IMR-90 (cell line): ENCODE data around the gene JADE2. TPM values are rescaled to one million over a fixed set of nuclear protein-coding genes. Genes with fewer than 3 reads are reported as not detected.

ENCODE experiments used
- ATAC-seq: fragments of 200-7000 bp; cut with Tn5 transposase; 2 replicates; pipeline ENCODE4 v1.9.1; 2020; ENCODE audit warnings: low read depth, mild to moderate bottlenecking, moderate library complexity
- BruUV-seq: library from RNA; stranded (reverse); fragments of 400-500 nt; replicated peaks from 2 replicates; lab custom pipeline; 2021; lab: Mats Ljungman, UMichigan
- CTCF ChIA-PET: fragments of 300-600 bp; formaldehyde crosslinking; extraction: SDS; loops from one replicate; lab custom pipeline; 2021; ENCODE audit warnings: antibody characterized with exemption; lab: Yijun Ruan, JAX
- POLR2A ChIA-PET: fragments of 300-600 bp; sonication (Branson Sonifier 250); formaldehyde crosslinking; loops from one replicate; lab custom pipeline; 2022; ENCODE audit warnings: antibody characterized with exemption; ENCODE audit not compliant: unreplicated experiment; lab: Charles Lee
- DNase-seq: peaks from one replicate; pipeline ENCODE4 v3.0.0; 2013
- H2AFZ ChIP-seq: replicated peaks from 2 replicates; pipeline ENCODE3; 2013; ENCODE audit warnings: low read length, mild to moderate bottlenecking; ENCODE audit not compliant: poor library complexity
- H2AK5ac ChIP-seq: 2 replicates; pipeline ENCODE4 v1.6.1; 2013; ENCODE audit warnings: low read depth, low read length, inconsistent platforms
- H2AK9ac ChIP-seq: replicated peaks from 2 replicates; pipeline ENCODE3; 2013; ENCODE audit warnings: mild to moderate bottlenecking, low read depth, low read length, moderate library complexity; ENCODE audit not compliant: poor library complexity
- H2BK120ac ChIP-seq: 2 replicates; pipeline ENCODE4 v1.6.1; 2013; ENCODE audit warnings: low read depth, low read length, inconsistent platforms
- H2BK15ac ChIP-seq: 3 replicates; pipeline ENCODE4 v1.6.1; 2013; ENCODE audit warnings: low read depth, low read length, inconsistent platforms
- H2BK20ac ChIP-seq: 2 replicates; pipeline ENCODE4 v1.6.1; 2013; ENCODE audit warnings: low read depth, mild to moderate bottlenecking, inconsistent platforms, low read length, moderate library complexity
- H2BK5ac ChIP-seq: 2 replicates; pipeline ENCODE4 v1.6.1; 2013; ENCODE audit warnings: mild to moderate bottlenecking, low read depth, low read length, inconsistent platforms; ENCODE audit not compliant: poor library complexity, severe bottlenecking
- H3K14ac ChIP-seq: replicated peaks from 2 replicates; pipeline ENCODE4 v1.6.1; 2013; ENCODE audit warnings: low read depth, low read length, inconsistent platforms
- H3K18ac ChIP-seq: 2 replicates; pipeline ENCODE4 v1.6.1; 2013; ENCODE audit warnings: low read depth, low read length, control low read depth
- H3K23ac ChIP-seq: 2 replicates; pipeline ENCODE4 v1.6.1; 2013; ENCODE audit warnings: low read depth, low read length, inconsistent platforms
- H3K27ac ChIP-seq: 2 replicates; pipeline ENCODE4 v1.5.1; 2013; ENCODE audit warnings: mild to moderate bottlenecking, control low read depth, low read length; ENCODE audit not compliant: insufficient read depth
- H3K27me3 ChIP-seq: 2 replicates; pipeline ENCODE4 v1.6.1; 2013; ENCODE audit warnings: low read length; ENCODE audit not compliant: control insufficient read depth, insufficient read depth
- H3K36me3 ChIP-seq: 2 replicates; pipeline ENCODE4 v1.6.1; 2013; ENCODE audit warnings: low read length, mixed read lengths; ENCODE audit not compliant: control insufficient read depth, insufficient read depth
- H3K4ac ChIP-seq: 2 replicates; pipeline ENCODE4 v1.6.1; 2013; ENCODE audit warnings: low read depth, low read length, inconsistent platforms
- H3K4me1 ChIP-seq: 2 replicates; pipeline ENCODE4 v1.6.1; 2013; ENCODE audit warnings: low read length, mixed read lengths; ENCODE audit not compliant: control insufficient read depth, insufficient read depth
- H3K4me2 ChIP-seq: 2 replicates; pipeline ENCODE4 v1.6.1; 2013; ENCODE audit warnings: low read depth, mild to moderate bottlenecking, control low read depth, low read length, moderate library complexity
- H3K4me3 ChIP-seq: 2 replicates; pipeline ENCODE4 v1.5.1; 2013; ENCODE audit warnings: low read depth, mild to moderate bottlenecking, control low read depth, low read length, moderate library complexity; ENCODE audit not compliant: insufficient read depth
- H3K56ac ChIP-seq: 2 replicates; pipeline ENCODE4 v1.6.1; 2013; ENCODE audit warnings: low read length, inconsistent platforms; ENCODE audit not compliant: insufficient read depth; ENCODE audit errors: extremely low read depth
- H3K79me1 ChIP-seq, 2 experiments: 2 replicates each; pipeline ENCODE4 v1.6.1; 2013; ENCODE audit warnings: low read length in 2 of 2, inconsistent platforms in 1 of 2, low read depth in 1 of 2
- H3K9ac ChIP-seq: 2 replicates; pipeline ENCODE4 v1.6.1; 2013; ENCODE audit warnings: low read depth, low read length, control low read depth
- H3K9me1 ChIP-seq: 2 replicates; pipeline ENCODE4 v1.6.1; 2013; ENCODE audit warnings: low read length, inconsistent platforms; ENCODE audit not compliant: insufficient read depth
- H3K9me3 ChIP-seq: 2 replicates; pipeline ENCODE4 v1.6.1; 2013; ENCODE audit warnings: low read length; ENCODE audit not compliant: control insufficient read depth, insufficient read depth
- H4K20me1 ChIP-seq: 2 replicates; pipeline ENCODE4 v1.6.1; 2013; ENCODE audit warnings: low read length, inconsistent platforms; ENCODE audit not compliant: insufficient read depth
- H4K5ac ChIP-seq: 2 replicates; pipeline ENCODE4 v1.6.1; 2013; ENCODE audit warnings: mild to moderate bottlenecking, low read depth, low read length, control low read depth
- H4K8ac ChIP-seq, 2 experiments: 2 replicates each; pipeline ENCODE4 v1.6.1; 2013; ENCODE audit warnings: low read depth in 2 of 2, low read length in 2 of 2, control low read depth in 1 of 2, inconsistent platforms in 1 of 2
- H4K91ac ChIP-seq: 2 replicates; pipeline ENCODE4 v1.6.1; 2013; ENCODE audit warnings: low read depth, low read length, inconsistent platforms; ENCODE audit not compliant: insufficient read depth
- BHLHE40 ChIP-seq: fragments of 150-350 bp; IDR thresholded peaks from 2 replicates; pipeline ENCODE4 v1.6.1; 2016; ENCODE audit warnings: mild to moderate bottlenecking, low read depth, low read length
- CEBPB ChIP-seq: IDR thresholded peaks from 2 replicates; pipeline ENCODE4 v1.6.1; 2012; ENCODE audit warnings: low read depth, low read length, improper control_type of control experiment
- CHD1 ChIP-seq: IDR thresholded peaks from 2 replicates; pipeline ENCODE4 v1.6.1; 2012; ENCODE audit warnings: low read depth, low read length, improper control_type of control experiment
- CTCF ChIP-seq: conservative IDR thresholded peaks from 2 replicates; pipeline ENCODE4 v1.5.1; 2012; ENCODE audit warnings: mild to moderate bottlenecking, low read depth, low read length, improper control_type of control experiment
- ELK1 ChIP-seq: fragments of 150-350 bp; IDR thresholded peaks from 2 replicates; pipeline ENCODE4 v1.6.1; 2016; ENCODE audit warnings: low read depth, mild to moderate bottlenecking, low read length, moderate library complexity, borderline replicate concordance
- FOS ChIP-seq: fragments of 150-350 bp; IDR thresholded peaks from 2 replicates; pipeline ENCODE4 v1.6.1; 2016; ENCODE audit warnings: low read depth, low read length
- MAFK ChIP-seq: IDR thresholded peaks from 2 replicates; pipeline ENCODE4 v1.6.1; 2012; ENCODE audit warnings: low read depth, low read length, improper control_type of control experiment
- MAZ ChIP-seq: IDR thresholded peaks from 2 replicates; pipeline ENCODE4 v1.6.1; 2012; ENCODE audit warnings: low read depth, mild to moderate bottlenecking, low read length, improper control_type of control experiment, moderate library complexity, borderline replicate concordance
- MXI1 ChIP-seq: IDR thresholded peaks from 2 replicates; pipeline ENCODE4 v1.6.1; 2012; ENCODE audit warnings: low read depth, mild to moderate bottlenecking, low read length, moderate library complexity, borderline replicate concordance
- NFE2L2 ChIP-seq: fragments of 150-350 bp; IDR thresholded peaks from 2 replicates; pipeline ENCODE4 v1.6.1; 2016; ENCODE audit warnings: low read depth, mild to moderate bottlenecking, low read length
- POLR2A ChIP-seq: IDR thresholded peaks from 2 replicates; pipeline ENCODE4 v1.6.1; 2012; ENCODE audit warnings: mild to moderate bottlenecking, low read depth, low read length
- RAD21 ChIP-seq: IDR thresholded peaks from 2 replicates; pipeline ENCODE4 v1.6.1; 2012; ENCODE audit warnings: low read length, improper control_type of control experiment
- RCOR1 ChIP-seq: IDR thresholded peaks from 2 replicates; pipeline ENCODE4 v1.6.1; 2012; ENCODE audit warnings: mild to moderate bottlenecking, low read length, improper control_type of control experiment; ENCODE audit not compliant: insufficient replicate concordance
- RFX5 ChIP-seq: IDR thresholded peaks from 2 replicates; pipeline ENCODE4 v1.8.0; 2012; ENCODE audit warnings: low read depth, mild to moderate bottlenecking, low read length, moderate library complexity
- SMC3 ChIP-seq: fragments of 150-350 bp; IDR thresholded peaks from 2 replicates; pipeline ENCODE4 v1.6.1; 2016; ENCODE audit warnings: low read depth, mild to moderate bottlenecking, antibody characterized with exemption, low read length, moderate library complexity
- USF2 ChIP-seq: fragments of 150-350 bp; IDR thresholded peaks from 2 replicates; pipeline ENCODE4 v1.6.1; 2017; ENCODE audit warnings: mild to moderate bottlenecking, antibody characterized with exemption, low read length, low read depth
- dilution Hi-C: fragments of 300-500 bp; cut with HindIII; formaldehyde crosslinking; loops from one replicate; pipeline ENCODE4 v1.14.3; 2018; ENCODE audit warnings: low sequenced_read_pairs; ENCODE audit not compliant: unreplicated experiment
- in situ Hi-C: fragments of 300-500 bp; cut with MboI; formaldehyde crosslinking; loops from 3 replicates; pipeline ENCODE4 v1.14.3; 2019; ENCODE audit warnings: low sequenced_read_pairs, inconsistent platforms, mixed read lengths
- intact Hi-C: fragments of 100-400 bp; cut with micrococcal nuclease; formaldehyde crosslinking; loops from 2 replicates; pipeline ENCODE4 v1.10.0; 2022
- polyA plus RNA-seq, 3 experiments: library from polyadenylated mRNA; depleted of rRNA; stranded (reverse); fragments of >200 nt; gene quantifications; 2 replicates each; pipeline ENCODE4 v1.2.3, GENCODE V29; 2012; ENCODE audit warnings: low replicate concordance in 1 of 3
- total RNA-seq: library from RNA; depleted of rRNA; stranded (reverse); fragments of >200 nt; gene quantifications from 2 replicates; pipeline ENCODE4 v1.2.3, GENCODE V29; 2012

Gene JADE2
- total and polyA plus RNA-seq, 2 of the 4 experiments (the other 2 are of a cell fraction), result 13.3 to 14.9 TPM

- BruUV-seq, result no TSS peak
- Histone ChIP-seq H3K4ac (peak overlapping the region; percentile 71), H3K18ac (no peak overlapping the region), H3K9ac (no peak overlapping the region), H2BK20ac (no peak overlapping the region; the same call in 1 of the 2 replicates), H3K4me2 (no peak overlapping the region), H2BK120ac (no peak overlapping the region; the same call in 1 of the 2 replicates), H3K79me1 (peaks cover 29 to 59% of the 10 kb centered on the region in 2 experiments), H2AK9ac (no peak overlapping the region), H3K4me1 (peaks cover 46% of the 10 kb centered on the region), H3K27ac (peak overlapping the region; percentile 31; the same call in 1 of the 2 replicates), H3K56ac (no peak overlapping the region), H2BK5ac (peak overlapping the region; percentile 95), H4K91ac (no peak overlapping the region), H3K23ac (0 out of 2 replicates have a peak overlapping the region, but pooled peaks have one; percentile 72), H2BK15ac (peak overlapping the region; percentile 94; the same call in 1 of the 3 replicates), H3K4me3 (no peak overlapping the region), H3K9me3 (no peaks in the 10 kb centered on the region), H3K9me1 (peaks cover 49% of the 10 kb centered on the region), H2AFZ (no peak overlapping the region), H3K36me3 (peaks cover 40% of the 10 kb centered on the region), H4K5ac (no peak overlapping the region), H4K20me1 (0 out of 2 replicates have a peak, but pooled peaks cover 2% of the 10 kb centered on the region), H2AK5ac (peak overlapping the region; percentile 100), H4K8ac (peak overlapping the region; percentile 39 to 96; a peak in 3 of 4 replicates), H3K27me3 (no peaks in the 10 kb centered on the region), H3K14ac (peak overlapping the region; percentile 87; the same call in 1 of the 2 replicates)
- CTCF ChIA-PET, result no interaction called here
- TF ChIP-seq RFX5 (no peak), SMC3 (no peak), MAZ (no peak), MAFK (no peak), NFE2L2 (no peak), BHLHE40 (no peak), USF2 (no peak), RAD21 (no peak), CTCF (no peak), POLR2A (no peak), CEBPB (no peak), MXI1 (no peak), CHD1 (no peak), RCOR1 (no peak), ELK1 (no peak), FOS (no peak)
- DNase-seq (no peak), ATAC-seq (no peak)
- POLR2A ChIA-PET, result no interaction called here
- dilution Hi-C loops (no loop called here), in situ Hi-C loops (no loop called here), intact Hi-C loops (no loop called here)
These were observed 31.5 kb downstream of the JADE2 start for GRCh38 chr5:134556994-134557393.
